Measurements from ENCODE around the gene ZNF443.

DNA sequence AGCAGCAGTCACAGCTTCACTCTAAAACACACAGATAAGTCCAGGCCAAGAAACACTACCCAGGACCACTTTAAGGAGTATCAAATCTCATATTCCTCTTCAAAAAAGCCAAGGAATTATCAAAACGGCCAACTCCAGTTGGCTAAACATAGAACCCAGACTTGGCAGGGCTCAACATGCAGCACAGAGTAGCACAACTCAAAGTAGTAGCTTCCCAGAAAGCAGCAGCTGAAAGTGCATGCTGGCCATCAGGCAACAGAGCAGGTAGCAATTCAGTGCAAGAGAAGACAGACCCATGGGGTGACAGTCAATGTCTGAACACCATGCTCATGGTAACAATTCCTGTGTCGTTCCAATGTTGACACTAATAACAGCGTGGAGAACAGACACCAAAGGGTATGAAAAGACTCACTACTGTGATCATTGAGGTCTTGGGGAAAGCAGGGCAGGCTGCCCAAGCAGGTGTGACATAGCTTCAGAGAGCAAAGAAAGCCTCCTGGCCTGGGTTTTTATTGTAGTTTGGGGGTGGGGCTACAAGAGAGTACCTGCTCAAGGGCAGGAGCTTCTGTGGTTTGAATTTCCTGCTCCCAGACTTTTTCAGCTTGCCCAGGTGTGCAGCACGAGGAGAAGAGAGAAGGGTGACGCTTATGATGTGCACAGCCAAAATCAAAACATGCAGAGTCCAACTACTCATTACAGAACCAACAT, 37.6 kb upstream of the ZNF443 start:
- no peak for TF ChIP-seq NFRKB (IDR thresholded peaks at IDR 0.05; ENCODE audit: low read depth)
- no peak for TF ChIP-seq BDP1 (IDR thresholded peaks at IDR 0.05; ENCODE audit: insufficient read depth, insufficient read length)
- TF ChIP-seq JUN (IDR thresholded peaks at IDR 0.05; ENCODE audit: borderline replicate concordance, low read depth, low read length) = no peak
- TF ChIP-seq JUN (CRISPR knock-in tag; IDR thresholded peaks at IDR 0.05; ENCODE audit: borderline replicate concordance) = no peak
- TF ChIP-seq, protein P1, sequence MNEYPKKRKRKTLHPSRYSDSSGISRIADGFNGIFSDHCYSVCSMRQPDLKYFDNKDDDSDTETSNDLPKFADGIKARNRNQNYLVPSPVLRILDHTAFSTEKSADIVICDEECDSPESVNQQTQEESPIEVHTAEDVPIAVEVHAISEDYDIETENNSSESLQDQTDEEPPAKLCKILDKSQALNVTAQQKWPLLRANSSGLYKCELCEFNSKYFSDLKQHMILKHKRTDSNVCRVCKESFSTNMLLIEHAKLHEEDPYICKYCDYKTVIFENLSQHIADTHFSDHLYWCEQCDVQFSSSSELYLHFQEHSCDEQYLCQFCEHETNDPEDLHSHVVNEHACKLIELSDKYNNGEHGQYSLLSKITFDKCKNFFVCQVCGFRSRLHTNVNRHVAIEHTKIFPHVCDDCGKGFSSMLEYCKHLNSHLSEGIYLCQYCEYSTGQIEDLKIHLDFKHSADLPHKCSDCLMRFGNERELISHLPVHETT (CRISPR knock-in tag; conservative IDR thresholded peaks at IDR 0.05 in 1 of 2, IDR thresholded peaks at IDR 0.05 in 1 of 2) = no peak
- TF ChIP-seq SMARCC2 (IDR thresholded peaks at IDR 0.05; ENCODE audit: low read depth) = no peak
- no peak for TF ChIP-seq ZBTB1 (CRISPR knock-in tag; IDR thresholded peaks at IDR 0.05; ENCODE audit: borderline replicate concordance, low read depth)

Measured in K562 (cell line).